NCI-H2029 (cell line): Measurements from ENCODE around the gene PTPRG.
"Not testable (repeated sequence)": the region's sequence is repeated elsewhere in the genome, so short reads cannot be mapped to it uniquely, and the experiment has no call there.

Experiments
- DNase-seq: peaks from one replicate; lab custom pipeline; 2025; lab: John Stamatoyannopoulos, UW

The PTPRG gene

DNA sequence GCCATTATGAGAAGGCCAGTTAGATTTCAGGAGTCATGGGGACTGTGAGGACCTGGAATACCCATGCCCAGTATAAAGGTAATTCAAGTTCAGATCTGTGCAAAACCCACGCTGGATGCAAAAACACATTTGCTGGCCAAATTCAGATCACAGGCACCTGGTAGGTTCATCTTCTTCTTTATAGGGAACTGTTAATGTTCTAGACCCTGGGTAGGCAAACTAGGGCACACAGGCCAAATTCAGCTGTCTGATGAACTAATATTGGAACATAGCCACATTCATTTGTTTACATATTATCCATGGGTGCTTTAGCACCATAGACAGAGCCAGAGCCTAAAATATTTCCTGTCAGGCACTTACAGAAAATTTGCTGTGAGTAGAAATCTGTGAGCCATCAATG lies 241.4 kb downstream of the PTPRG start:
- DNase-seq: peak; percentile 59

DNA sequence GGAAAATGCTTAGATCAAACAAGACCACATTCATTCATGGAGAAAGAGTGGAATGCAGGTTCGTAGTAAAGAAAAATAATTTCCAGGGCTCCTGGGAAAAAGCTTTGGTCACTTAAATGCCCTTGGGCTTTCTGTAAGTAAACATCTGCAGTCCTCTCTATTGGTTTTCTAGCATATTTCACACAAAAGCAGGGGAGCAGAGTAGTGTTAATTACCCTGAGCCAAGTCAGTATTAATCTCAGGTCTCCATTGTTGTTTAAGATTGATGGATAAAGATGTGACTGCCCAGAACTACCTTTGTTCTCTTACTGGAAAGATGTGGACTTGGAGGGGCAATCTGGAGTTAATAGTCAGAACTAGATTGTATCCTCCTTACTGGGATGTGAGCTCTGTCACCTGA lies 242.6 kb downstream of the PTPRG start:
- DNase-seq: no peak

DNA sequence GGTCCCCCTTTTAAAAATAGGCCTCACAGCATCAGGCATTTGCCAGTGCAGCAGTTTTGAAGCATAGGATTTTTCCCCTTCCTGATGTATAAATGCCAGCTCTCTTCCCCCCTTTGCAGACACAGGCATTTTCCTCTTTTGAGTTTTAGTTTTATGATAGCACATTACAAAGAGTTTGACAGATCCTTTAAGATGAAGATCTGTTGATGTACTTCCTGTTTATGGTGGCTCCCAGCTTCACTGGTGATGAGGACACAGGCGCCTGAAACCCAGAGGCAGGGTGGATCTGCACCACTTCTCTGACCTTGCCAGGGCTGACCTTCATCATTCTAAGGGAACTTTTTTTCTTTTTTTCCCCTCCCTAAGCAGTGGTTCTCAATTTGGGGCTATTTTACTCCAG lies 243.4 kb downstream of the PTPRG start:
- DNase-seq: no peak

DNA sequence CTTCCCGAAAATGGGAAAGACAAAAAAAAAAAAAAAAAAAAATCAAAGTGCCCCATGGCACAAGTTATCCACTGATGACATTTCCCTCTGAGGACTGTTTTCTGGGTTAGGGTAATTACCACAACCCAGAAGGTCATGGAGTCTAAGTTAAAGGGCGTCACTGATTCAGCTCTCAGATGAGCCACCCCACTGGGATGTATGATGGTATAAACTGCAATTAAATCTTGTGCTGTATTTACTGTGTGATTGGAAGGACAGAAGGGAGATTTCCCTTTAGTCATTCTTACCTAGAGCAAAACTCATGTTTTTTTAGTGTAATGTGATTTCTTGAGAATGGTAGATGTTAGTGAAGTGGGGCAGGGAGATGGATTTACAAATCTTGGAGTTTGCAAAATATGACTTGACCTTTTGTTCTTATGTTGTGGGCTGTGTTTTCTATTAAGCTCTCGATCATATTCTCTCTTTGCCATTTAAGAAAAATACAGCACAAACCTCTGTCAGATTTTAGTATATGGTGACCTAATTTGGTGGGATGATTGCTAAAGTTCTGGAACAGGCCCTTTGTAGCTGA lies 244.2 kb downstream of the PTPRG start:
- no peak for DNase-seq

DNA sequence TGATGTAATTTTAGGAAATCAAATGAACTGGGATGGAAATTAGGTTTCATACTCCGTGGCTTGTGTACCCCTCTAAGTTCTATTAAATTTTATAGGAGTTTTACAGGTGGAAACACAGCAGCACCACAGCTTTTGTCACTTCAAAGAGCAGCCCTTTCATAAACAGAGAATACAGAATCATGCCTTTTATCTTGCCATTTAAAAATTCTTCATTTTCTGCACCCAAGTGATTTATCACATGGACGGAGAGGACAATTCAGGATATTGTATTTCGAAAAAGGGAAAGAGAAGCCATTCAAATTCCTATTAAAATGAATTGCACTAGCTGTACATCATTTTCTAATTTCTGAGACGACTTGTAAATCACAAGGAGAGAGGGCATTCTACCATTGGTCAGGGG lies 245.4 kb downstream of the PTPRG start:
- DNase-seq: no peak

DNA sequence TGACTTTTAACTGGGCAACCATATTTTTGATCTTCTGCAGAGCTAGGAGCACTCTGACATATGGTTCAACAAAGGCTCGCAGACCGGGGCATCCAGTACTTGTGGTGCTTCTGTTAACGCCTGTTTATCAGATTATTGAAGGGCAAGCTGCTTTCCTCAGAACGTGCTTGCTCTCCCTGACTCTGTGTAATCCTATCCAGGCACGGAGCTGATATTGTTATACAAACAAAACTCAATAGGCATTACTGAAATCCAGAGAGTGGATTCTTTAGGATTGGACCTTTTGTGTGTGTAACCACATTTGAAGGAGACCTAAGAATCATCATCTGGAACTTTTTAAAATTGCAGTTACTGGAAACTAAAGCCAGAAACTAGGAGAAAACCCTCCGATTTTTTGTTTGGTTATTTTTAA lies 246.5 kb downstream of the PTPRG start:
- DNase-seq: peak; percentile 40

DNA sequence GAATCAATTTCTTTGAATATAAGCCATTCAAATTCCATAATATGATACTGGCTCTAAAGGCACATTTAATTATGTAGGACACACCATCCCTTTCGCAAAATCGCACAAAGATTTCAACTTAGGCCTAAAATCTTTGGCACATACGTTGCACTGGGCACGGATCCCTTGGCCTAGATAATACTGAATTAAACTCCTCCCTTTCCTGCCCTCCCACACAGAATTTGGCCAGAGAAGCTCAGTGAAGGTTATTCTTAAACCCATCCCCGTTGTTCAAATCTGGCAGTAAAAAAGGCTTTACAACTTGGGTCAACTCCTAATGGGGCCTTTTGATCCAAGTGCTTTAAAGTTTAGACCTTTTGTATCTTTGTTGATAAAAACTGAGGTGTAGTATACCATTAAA lies 247.2 kb downstream of the PTPRG start:
- no peak for DNase-seq

DNA sequence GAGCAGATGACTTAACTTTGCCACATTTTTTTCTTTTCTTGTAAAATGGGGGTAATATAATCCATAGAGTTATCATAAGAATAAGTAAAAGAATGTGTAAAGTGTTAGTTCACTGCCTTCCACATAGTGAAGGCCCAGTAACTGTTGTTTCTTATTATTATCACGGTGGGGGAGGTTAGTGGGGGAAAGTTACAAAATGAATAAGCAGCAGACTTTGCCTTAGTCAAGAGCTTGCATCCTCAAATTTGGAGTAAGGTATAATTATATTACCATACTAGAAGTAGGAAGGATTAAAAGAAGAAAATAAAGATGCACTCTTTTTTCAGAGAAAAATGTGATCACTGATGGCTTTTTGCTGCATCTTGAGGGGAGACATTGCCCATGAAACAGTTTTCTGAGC lies 247.6 kb downstream of the PTPRG start:
- DNase-seq: no peak

DNA sequence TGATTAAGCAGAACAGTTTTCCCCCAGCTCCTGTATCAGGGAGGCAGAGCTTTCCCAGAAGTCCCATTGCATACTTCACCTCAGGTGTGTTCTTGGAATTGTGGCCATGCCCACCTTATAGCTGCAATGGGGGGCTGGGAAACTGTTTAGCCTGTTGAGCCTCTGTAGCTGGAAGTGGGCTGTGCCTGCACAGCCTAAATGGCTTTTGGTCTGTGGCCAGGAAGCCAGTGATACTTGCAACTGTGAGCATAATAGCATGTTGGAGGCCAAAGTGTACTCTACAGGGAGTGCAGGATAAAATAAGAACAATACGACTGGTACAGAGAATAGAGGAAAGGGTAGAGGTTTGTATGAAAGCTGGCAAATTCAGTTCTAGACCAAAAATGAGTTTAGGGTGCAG lies 248.5 kb downstream of the PTPRG start:
- DNase-seq: peak; percentile 67

DNA sequence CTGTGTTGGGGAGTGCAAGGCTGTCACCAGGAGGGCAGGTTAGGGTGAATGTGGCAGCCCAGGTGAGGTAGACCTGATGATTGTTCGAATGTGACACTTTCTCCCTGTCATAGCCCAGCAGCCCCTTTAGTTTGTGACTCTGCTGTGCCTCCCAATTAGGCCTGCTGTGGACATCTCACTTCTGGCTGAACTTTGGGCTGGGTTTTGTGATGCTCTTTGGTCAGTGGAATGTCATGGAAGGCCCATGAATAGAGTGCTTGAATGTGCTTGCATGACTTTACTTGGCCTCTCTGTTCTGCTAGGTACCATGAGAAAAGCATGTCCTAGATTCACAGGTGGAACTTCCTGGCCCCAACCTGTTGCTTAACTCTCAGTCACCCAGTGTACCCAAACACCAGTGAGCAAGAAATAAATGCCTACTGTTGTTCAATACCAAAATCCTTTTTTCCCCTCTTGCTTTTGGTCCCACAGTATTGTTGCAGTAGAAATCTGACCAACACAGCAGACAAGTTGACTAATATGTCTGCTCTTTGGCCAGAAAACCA lies 249.7 kb downstream of the PTPRG start:
- DNase-seq: no peak

DNA sequence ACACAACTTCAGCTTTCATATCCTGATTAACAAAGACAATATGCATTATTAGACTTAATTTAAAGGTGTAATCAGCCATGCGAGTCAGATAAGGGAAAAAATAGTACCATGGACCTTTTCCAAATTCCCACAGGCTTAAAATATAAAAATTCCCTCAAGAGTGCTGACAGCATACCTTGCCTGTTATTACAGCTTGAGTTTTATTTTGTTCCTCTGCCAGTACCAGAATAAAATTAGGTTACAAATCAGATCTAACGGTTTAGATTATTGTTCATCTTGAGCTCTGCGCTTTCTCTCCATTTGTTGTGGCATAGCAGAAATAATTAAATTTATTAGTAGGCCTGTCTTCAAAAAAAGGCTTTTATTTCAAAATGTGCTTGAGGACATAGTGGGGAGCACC lies 250.3 kb downstream of the PTPRG start:
- DNase-seq: no peak

DNA sequence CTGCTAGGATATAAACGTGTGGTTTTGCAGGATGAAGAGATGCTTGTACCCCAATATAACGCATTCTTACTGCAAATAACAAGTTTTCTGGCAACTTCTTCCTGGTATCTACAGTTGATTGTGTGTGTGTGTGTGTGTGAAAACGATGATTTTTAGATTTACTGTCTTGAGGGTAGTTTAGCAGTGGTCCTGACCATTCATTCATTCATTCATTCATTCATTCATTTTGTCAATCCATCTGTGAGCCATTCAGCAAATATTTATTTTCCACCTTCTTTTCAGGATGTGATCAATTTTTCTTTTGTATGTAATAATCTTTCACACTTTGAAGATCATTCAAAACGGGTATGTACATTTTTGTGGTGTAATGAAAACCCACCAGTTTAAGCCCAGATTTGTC lies 250.7 kb downstream of the PTPRG start:
- no peak for DNase-seq

DNA sequence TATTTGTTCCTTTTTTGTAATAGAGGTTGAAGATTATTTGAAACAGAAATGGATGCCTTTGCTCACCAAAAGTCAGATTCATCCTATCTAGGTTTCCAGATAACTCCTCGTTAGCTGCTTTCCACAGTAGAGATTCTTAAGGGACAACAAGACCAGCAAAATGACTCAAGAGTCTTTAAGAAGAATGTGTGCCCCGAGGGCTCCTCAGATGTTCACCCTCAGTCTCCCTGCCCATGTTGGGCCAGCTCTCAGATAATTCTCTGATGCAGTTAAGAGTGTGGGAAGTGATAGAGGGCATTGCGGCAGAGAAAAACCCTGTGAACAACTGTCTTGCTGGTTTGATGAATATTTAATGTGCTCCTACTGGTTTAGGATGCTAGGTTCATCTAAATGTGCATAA lies 251.1 kb downstream of the PTPRG start:
- no peak for DNase-seq

DNA sequence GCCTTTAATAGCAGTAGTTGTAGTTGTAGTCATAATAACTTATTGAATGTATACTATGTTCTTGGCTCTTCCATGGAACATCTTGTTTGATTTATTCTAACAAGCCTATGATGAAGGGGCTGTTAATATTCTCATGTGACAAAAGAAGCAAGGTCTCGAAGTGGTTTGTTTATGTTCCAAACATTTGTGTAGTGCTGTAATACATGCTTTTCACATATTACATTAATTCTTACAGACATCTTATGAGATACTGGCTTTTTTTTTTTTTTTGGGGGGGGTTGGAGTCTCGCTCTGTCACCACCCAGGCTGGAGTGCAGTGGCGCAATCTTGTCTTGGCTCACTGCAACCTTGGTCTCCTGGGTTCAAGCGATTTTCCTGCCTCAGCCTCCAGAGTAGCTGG lies 252.3 kb downstream of the PTPRG start:
- DNase-seq: no peak

DNA sequence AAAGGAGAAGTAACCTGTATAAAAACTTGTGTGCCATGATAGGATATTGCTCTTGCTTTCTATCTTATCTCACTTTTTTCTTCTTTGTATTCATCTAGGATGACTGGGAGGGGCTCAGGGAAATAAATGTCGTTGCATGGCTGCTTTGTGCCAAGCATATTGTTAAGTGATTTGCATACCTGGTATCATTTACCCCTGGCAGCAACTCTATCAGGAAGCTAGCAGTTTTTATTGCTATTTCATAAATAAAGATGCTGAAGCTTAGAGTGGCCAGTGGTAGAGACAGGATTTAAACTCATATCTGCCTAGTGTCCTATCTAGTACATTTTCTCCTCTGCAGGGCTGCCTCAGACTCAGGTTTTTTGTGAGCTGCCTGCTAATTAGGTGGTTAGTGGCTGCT lies 253.3 kb downstream of the PTPRG start:
- DNase-seq: peak; percentile 43

DNA sequence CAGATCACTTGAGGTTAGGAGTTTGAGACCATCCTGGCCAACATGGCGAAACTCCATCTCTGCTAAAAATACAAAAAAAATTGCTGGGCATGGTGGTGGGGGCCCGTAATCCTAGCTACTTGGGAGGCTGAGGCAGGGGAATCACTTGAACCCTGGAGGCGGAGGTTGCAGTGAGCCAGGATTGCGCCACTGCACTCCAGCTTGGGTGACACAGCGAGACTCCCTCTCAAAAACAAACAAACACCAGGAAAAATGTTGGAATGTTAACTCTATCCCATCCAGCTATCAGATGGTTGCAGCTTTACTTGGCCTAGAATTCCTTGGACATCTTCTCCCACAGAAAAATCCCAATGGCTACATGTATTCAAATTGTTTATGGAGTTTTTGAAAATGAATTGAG lies 254.9 kb downstream of the PTPRG start:
- not testable (repeated sequence) for DNase-seq

DNA sequence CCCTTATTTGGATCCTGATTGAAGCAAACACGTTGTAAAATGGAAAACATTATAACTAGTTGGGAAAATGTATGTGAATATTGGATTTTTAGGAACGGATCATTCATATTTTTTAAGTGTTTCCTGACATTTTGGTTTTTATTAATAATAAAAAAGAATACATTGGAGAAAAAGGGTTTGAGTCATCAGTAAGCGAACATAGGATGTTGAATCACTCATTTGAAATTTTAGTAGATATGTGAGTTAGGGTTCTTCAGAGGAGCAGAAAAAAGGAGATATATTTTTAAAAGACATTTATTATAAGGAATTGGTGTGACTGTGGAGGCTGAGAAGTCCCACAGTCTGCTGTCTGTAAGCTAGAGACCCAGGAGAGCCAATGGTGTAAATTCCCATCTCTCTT lies 258.5 kb downstream of the PTPRG start:
- DNase-seq: no peak

DNA sequence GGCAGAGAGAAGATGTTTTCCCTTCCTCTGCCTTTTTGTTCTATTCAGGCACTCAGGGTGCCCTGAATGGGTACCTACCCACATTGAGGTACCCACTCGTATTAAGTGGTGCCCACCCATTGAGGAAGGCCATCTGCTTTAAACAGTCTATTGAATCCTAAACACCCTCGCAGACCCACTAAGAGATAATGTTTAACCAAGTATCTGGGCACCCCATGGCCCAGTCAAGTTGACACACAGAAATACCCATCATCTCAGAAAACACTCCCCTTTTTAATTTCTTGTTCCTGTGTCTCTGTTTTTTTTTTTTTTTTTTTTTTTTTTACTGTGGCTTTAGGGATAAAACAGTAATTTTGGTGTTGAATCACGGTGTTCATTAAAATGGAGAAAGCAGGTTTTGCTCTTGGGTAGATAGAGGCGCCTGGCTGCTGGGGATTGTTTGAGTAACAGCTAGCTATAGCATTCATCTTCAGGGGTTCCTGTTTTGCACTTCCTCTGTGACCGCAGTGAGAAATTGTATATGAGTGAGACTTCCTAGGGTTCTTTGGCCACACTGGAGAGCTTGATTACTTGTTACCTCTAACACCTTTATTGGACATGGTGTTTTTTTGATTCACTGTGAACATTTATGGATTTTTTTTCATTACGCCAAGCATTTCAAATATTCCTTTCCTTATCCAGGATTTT lies 259.1 kb downstream of the PTPRG start:
- DNase-seq: no peak

DNA sequence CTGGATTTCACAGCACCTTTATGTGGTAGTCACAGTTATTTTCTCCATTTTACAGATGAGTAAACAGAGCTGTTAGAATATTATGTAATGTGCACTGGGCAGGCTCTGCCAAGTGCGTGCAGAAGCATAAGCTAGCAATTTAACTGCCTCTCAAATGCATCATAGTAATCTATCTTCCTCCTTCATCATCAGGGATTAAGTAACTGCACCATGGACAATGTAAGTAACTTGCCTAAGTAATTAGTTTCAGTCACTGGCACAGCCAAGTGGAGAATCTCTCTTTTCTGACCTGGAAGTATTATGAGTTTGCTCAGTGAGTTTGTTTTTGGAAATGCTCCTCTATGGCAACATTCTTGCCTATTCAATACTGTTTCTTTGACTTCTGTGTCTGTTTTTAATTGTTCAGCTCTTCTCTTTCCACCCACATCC lies 260.5 kb downstream of the PTPRG start:
- DNase-seq: no peak

DNA sequence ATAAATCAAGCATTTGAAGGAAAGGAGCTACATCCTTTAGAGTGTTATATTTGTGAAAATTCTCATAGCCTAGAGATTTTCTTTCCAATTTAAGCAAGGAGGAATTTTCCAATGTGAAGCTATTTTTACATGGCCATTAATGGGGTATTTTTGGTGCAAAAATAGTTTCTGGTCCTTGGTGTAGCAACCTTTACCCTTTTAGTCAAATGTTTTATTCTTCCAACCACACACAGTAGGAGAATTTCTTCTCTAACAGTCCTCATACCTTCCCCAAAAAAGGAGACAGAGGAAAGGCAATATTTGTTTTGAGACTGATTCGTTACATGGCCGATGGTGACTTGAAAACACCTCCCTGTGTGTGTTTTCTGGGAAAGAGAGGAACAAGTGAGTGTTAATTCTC lies 261.2 kb downstream of the PTPRG start:
- DNase-seq: no peak

DNA sequence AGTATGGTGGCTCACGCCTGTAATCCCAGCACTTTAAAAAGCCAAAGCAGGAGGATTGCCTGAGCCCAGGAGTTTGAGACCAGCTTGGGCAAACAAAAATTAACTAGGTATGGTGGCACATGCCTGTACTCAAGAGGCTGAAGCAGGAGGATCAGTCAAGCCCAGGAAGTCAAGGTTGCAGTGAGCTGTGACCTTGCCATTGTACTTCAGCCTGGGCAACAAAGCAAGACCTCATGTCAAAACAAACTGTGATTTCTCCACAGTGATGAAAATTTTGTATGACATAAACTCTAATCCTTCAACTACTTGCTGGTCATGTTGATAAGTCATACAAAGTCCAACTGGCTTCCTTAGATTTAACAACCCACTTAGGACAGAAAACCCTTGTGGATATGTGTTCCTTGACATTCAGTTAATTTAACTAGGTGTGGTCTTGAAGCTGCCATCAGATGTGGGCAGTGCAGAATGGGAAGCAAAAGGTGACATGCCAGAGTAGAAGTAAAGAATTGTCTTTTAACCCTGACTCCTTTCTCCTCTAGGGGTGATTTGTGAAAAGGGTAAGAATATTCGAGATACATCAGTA lies 263.3 kb downstream of the PTPRG start:
- no peak for DNase-seq

DNA sequence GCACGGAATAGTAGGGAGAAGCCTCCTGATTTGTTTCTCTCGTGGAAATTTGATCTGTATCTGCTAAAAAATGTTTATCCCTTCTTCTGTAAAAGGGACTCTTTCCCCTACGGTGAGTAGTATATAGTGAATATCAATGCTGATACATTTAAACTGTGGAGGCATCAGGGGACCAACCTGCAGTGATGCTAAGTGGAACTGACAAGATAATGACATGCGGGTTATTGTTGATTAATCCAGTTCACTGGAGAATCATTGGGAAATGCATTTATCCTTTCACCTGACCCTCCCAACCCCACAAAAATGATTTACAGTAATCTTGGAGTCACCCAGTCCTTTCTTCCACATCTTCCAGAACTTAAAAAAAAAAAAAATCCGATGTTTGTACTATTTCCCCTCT lies 264.8 kb downstream of the PTPRG start:
- no peak for DNase-seq

DNA sequence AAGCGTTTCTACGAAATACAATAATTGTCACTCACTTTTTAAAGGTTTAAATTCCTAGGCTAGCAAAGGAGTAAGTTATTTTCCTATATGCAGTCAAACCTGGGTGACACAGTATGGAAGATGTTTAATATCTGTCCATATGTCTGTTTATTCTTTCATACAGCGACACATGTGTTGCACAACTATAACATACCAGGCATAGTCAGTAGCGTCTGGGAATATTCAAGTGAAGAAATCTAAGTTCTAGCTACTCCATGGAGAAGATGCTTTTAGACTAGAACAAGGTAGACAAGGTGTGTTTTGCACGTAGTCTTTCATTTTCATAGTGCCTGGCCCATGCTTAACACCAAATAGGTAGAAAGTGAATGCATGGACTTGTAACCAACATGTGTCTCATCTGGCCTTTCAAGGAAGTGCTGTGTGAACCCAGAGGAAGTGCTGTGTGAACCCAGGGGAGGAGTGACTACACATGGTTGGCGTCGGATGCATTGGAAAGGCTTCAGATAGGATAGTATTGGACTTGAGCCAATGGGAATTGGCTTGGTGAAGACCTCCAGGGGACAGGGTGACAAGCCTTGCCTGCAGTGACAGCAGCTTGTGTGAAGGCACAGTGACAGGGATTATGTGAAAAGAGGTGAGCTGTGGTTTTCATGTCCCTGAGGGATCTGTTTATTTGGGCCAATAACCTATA lies 267.0 kb downstream of the PTPRG start:
- peak; percentile 59 for DNase-seq
